Measurements from ENCODE around the gene IQCK. TPM values are rescaled to one million over a fixed set of nuclear protein-coding genes. Genes with fewer than 3 reads are reported as not detected.

The IQCK gene
- total RNA-seq, 4 donors from 2014 or later: 23.1 to 62.7 (median 37.6) TPM

- 94 to 96% methylated on average over 3 of the region's 3 CpGs for WGBS, 2 donors
- H3K9me3 ChIP-seq: no peaks in the 10 kb centered on the region
- no peak for TF ChIP-seq EP300 (IDR thresholded peaks at IDR 0.05)
- TF ChIP-seq CTCF (IDR thresholded peaks at IDR 0.05): no peak
- no peak for TF ChIP-seq POLR2A (IDR thresholded peaks at IDR 0.05)
- no peak overlapping the region for H3K27ac ChIP-seq
- H3K27me3 ChIP-seq: no peaks in the 10 kb centered on the region
- DNase-seq (ENCODE audit: low spot score in 2 of 2): no peak
- no peak overlapping the region for H3K4me3 ChIP-seq
- peaks cover 0 to 4% (median 0%) of the 10 kb centered on the region in 4 donors for H3K4me1 ChIP-seq
- H3K36me3 ChIP-seq: peaks cover 0 to 4% (median 0%) of the 10 kb centered on the region in 3 donors
Measured at GRCh38 chr16:19835196-19835595, 117.1 kb downstream of the IQCK start.

GRCh38 chr16:19835968-19836421 lies 117.9 kb downstream of the IQCK start:
- H3K4me3 ChIP-seq: no peak overlapping the region
- no peaks in the 10 kb centered on the region for H3K9me3 ChIP-seq
- DNase-seq (ENCODE audit: low spot score in 2 of 2): no peak
- H3K4me1 ChIP-seq: peaks cover 0 to 4% (median 0%) of the 10 kb centered on the region in 4 donors
- TF ChIP-seq CTCF (IDR thresholded peaks at IDR 0.05) (no peak), POLR2A (IDR thresholded peaks at IDR 0.05) (no peak), EP300 (IDR thresholded peaks at IDR 0.05) (no peak)
- H3K36me3 ChIP-seq: peaks cover 0 to 4% (median 0%) of the 10 kb centered on the region in 3 donors
- no peak overlapping the region for H3K27ac ChIP-seq
- no peaks in the 10 kb centered on the region for H3K27me3 ChIP-seq

- no peaks in the 10 kb centered on the region for H3K9me3 ChIP-seq
- DNase-seq (ENCODE audit: low spot score in 2 of 2): no peak
- H3K27me3 ChIP-seq: no peaks in the 10 kb centered on the region
- no peak overlapping the region for H3K27ac ChIP-seq
- H3K4me1 ChIP-seq: peaks cover 0 to 4% (median 0%) of the 10 kb centered on the region in 4 donors
- WGBS, 2 donors: 72 to 73% methylated on average over 6 of the region's 6 CpGs
- no peak overlapping the region for H3K4me3 ChIP-seq
- peaks cover 0 to 4% (median 0%) of the 10 kb centered on the region in 3 donors for H3K36me3 ChIP-seq
- TF ChIP-seq CTCF (IDR thresholded peaks at IDR 0.05) (no peak), POLR2A (IDR thresholded peaks at IDR 0.05) (no peak), EP300 (IDR thresholded peaks at IDR 0.05) (no peak)
Measured at GRCh38 chr16:19837331-19837980, 119.4 kb downstream of the IQCK start.

GRCh38 chr16:19837984-19838707 lies 120.1 kb downstream of the IQCK start:
- Histone ChIP-seq H3K4me3 (no peak overlapping the region), H3K27ac (no peak overlapping the region), H3K4me1 (peaks cover 0 to 4% (median 0%) of the 10 kb centered on the region in 4 donors), H3K36me3 (peaks cover 0 to 4% (median 0%) of the 10 kb centered on the region in 3 donors), H3K9me3 (no peaks in the 10 kb centered on the region), H3K27me3 (no peaks in the 10 kb centered on the region)
- WGBS, 2 donors: 81 to 82% methylated on average over 13 of the region's 13 CpGs
- no peak for TF ChIP-seq POLR2A (IDR thresholded peaks at IDR 0.05)
- DNase-seq (ENCODE audit: low spot score in 2 of 2): no peak

- TF ChIP-seq EP300 (IDR thresholded peaks at IDR 0.05) (no peak), CTCF (IDR thresholded peaks at IDR 0.05) (no peak), POLR2A (IDR thresholded peaks at IDR 0.05) (no peak)
- no peak for DNase-seq (ENCODE audit: low spot score in 2 of 2)
- Histone ChIP-seq H3K36me3 (peaks cover 0 to 8% (median 0%) of the 10 kb centered on the region in 3 donors), H3K27me3 (no peaks in the 10 kb centered on the region), H3K27ac (no peak overlapping the region), H3K9me3 (no peaks in the 10 kb centered on the region), H3K4me3 (no peak overlapping the region), H3K4me1 (peaks cover 0 to 4% (median 0%) of the 10 kb centered on the region in 4 donors)
- 52 to 57% methylated on average over 3 of the region's 3 CpGs for WGBS, 2 donors
Measured at GRCh38 chr16:19840524-19841110, 122.5 kb downstream of the IQCK start.
